ENCODE results near the gene FGF3.

FGF3 gene

GRCh38 chr11:69812946-69813345 is 6.3 kb downstream of the FGF3 start:
- no peak for TF ChIP-seq CTCF (IDR thresholded peaks at IDR 0.05; ENCODE audit: low read depth, low read length, missing control alignments)
- no peak overlapping the region for H3K4me3 ChIP-seq (ENCODE audit: low read depth, low read length)
- no peak for DNase-seq (ENCODE audit: low read depth)

GRCh38 chr11:69812256-69812655 is 7.0 kb downstream of the FGF3 start:
- no peak overlapping the region for H3K4me3 ChIP-seq (ENCODE audit: low read depth, low read length)
- DNase-seq (ENCODE audit: low read depth) = no peak
- no peak for TF ChIP-seq CTCF (IDR thresholded peaks at IDR 0.05; ENCODE audit: low read depth, low read length, missing control alignments)

GRCh38 chr11:69811431-69811830 is 7.8 kb downstream of the FGF3 start:
- TF ChIP-seq CTCF (IDR thresholded peaks at IDR 0.05; ENCODE audit: low read depth, low read length, missing control alignments) = no peak
- no peak overlapping the region for H3K4me3 ChIP-seq (ENCODE audit: low read depth, low read length)
- DNase-seq (ENCODE audit: low read depth) = no peak

- H3K4me3 ChIP-seq (ENCODE audit: low read depth, low read length) = no peak overlapping the region
- no peak for TF ChIP-seq CTCF (IDR thresholded peaks at IDR 0.05; ENCODE audit: low read depth, low read length, missing control alignments)
- DNase-seq (ENCODE audit: low read depth) = no peak
These were observed 8.7 kb downstream of the FGF3 start for GRCh38 chr11:69810289-69811118.

GRCh38 chr11:69808667-69809086 is 10.5 kb downstream of the FGF3 start:
- TF ChIP-seq CTCF (IDR thresholded peaks at IDR 0.05; ENCODE audit: low read depth, low read length, missing control alignments) = no peak
- DNase-seq (ENCODE audit: low read depth) = no peak

GRCh38 chr11:69807106-69807815 is 12.0 kb downstream of the FGF3 start:
- no peak for TF ChIP-seq CTCF (IDR thresholded peaks at IDR 0.05; ENCODE audit: low read depth, low read length, missing control alignments)
- H3K4me3 ChIP-seq (ENCODE audit: low read depth, low read length) = no peak overlapping the region
- no peak for DNase-seq (ENCODE audit: low read depth)

More at GRCh38 chr11:69808667-69809086, 10.5 kb downstream of the FGF3 start:
- H3K4me3 ChIP-seq (ENCODE audit: low read depth, low read length) = no peak overlapping the region
